Activated CD8-positive, alpha-beta memory T cell treated with anti-CD3 and anti-CD28 coated beads, Interleukin-2, amount 50 U/mL, for 4 hours (primary cell): ENCODE data around the gene HLA-DRA.
"Not testable (repeated sequence)": the region's sequence is repeated elsewhere in the genome, so short reads cannot be mapped to it uniquely, and the experiment has no call there.

Source experiments
- DNase-seq: peaks from one replicate; pipeline ENCODE4 v3.0.0-alpha.2; 2020

HLA-DRA gene

GRCh38 chr6:32432050-32432450, 7.6 kb upstream of the HLA-DRA start:
- no peak for DNase-seq

GRCh38 chr6:32433950-32434349, 5.7 kb upstream of the HLA-DRA start:
- DNase-seq, result not testable (repeated sequence)

- DNase-seq, result no peak
Observed at GRCh38 chr6:32436186-32436585, 3.5 kb upstream of the HLA-DRA start.

- no peak for DNase-seq
Observed at GRCh38 chr6:32436995-32437836, 2.5 kb upstream of the HLA-DRA start.

- no peak for DNase-seq
Observed at GRCh38 chr6:32439139-32439538, 548 bp upstream of the HLA-DRA start.

GRCh38 chr6:32442243-32442667, 2.6 kb downstream of the HLA-DRA start:
- no peak for DNase-seq

- DNase-seq, result no peak
Observed at GRCh38 chr6:32442977-32443552, 3.4 kb downstream of the HLA-DRA start.

- no peak for DNase-seq
Observed at GRCh38 chr6:32444433-32444832, 4.7 kb downstream of the HLA-DRA start.

GRCh38 chr6:32445321-32445854, 5.7 kb downstream of the HLA-DRA start:
- no peak for DNase-seq

- DNase-seq, result no peak
Observed at GRCh38 chr6:32447932-32448331, 8.2 kb downstream of the HLA-DRA start.

GRCh38 chr6:32449088-32449736, 9.5 kb downstream of the HLA-DRA start:
- DNase-seq, result no peak

- no peak for DNase-seq
Observed at GRCh38 chr6:32457054-32457453, 17.4 kb downstream of the HLA-DRA start.

- DNase-seq, result no peak
Observed at GRCh38 chr6:32459781-32460424, 20.2 kb downstream of the HLA-DRA start.

- DNase-seq, result no peak
Observed at GRCh38 chr6:32460528-32460927, 20.8 kb downstream of the HLA-DRA start.

GRCh38 chr6:32461493-32461892, 21.8 kb downstream of the HLA-DRA start:
- DNase-seq, result no peak

GRCh38 chr6:32462609-32463008, 22.9 kb downstream of the HLA-DRA start:
- DNase-seq, result no peak

- DNase-seq, result not testable (repeated sequence)
Observed at GRCh38 chr6:32467743-32468503, 28.2 kb downstream of the HLA-DRA start.

GRCh38 chr6:32472781-32473375, 33.2 kb downstream of the HLA-DRA start:
- no peak for DNase-seq

- DNase-seq, result not testable (repeated sequence)
Observed at GRCh38 chr6:32473376-32474348, 34.0 kb downstream of the HLA-DRA start.

GRCh38 chr6:32475392-32476206, 35.9 kb downstream of the HLA-DRA start:
- DNase-seq, result no peak
